Pancreas (tissue), 10 donors: ENCODE results near the gene LRRC4B. TPM values are rescaled to one million over a fixed set of nuclear protein-coding genes. Genes with fewer than 3 reads are reported as not detected.

ENCODE experiments used
- ATAC-seq, 4 donors: fragments of 200-7000 bp; cut with Tn5 transposase; one replicate each; pipeline versions ENCODE4 v1.8.0 to v1.9.1; 2020; ENCODE audit warnings: mild to moderate bottlenecking in 4 of 4, moderate library complexity in 4 of 4
- DNase-seq, 6 donors: peaks; one replicate each; pipeline ENCODE4 v3.0.0-alpha.2; 2020
- FAIRE-seq: peaks from 2 replicates; lab custom pipeline; 2012; peaks lifted over from hg19 to GRCh38; lab: Jason Lieb, UNC
- H3K27ac ChIP-seq, 4 donors: fragments of 200-600 bp; sonication (generic); 1 replicate in 3 of 4; 2 replicates in 1 of 4; pipeline versions ENCODE4 v1.5.0 to v1.8.0; 2020
- H3K27me3 ChIP-seq, 4 donors: fragments of 200-600 bp; one replicate each; pipeline ENCODE4 v1.8.0; 2021
- H3K36me3 ChIP-seq, 3 donors: fragments of 200-600 bp; sonication (generic) in 1 of 3; one replicate each; pipeline versions ENCODE4 v1.5.0 to v1.8.0; 2020 to 2021
- H3K4me1 ChIP-seq, 3 donors: fragments of 200-600 bp; one replicate each; pipeline ENCODE4 v1.8.0; 2021
- H3K4me3 ChIP-seq, 4 donors: fragments of 200-600 bp; sonication (generic) in 2 of 4; one replicate each; pipeline versions ENCODE4 v1.5.0 to v1.8.0; 2020 to 2021
- H3K9me3 ChIP-seq, 4 donors: fragments of 200-600 bp; one replicate each; pipeline ENCODE4 v1.8.0; 2021
- WGBS, 2 donors: extraction: QIAGEN DNeasy Blood & Tissue Kit; methylation state at CpG; one replicate each; pipeline ENCODE4 v1.1.7; 2013; 5-methylcytosine and 5-hydroxymethylcytosine counted together
- intact Hi-C, 3 donors: fragments of 100-400 bp; cut with DNase I; formaldehyde crosslinking; loops; one replicate each; pipeline versions ENCODE4 v1.11.1 to v1.14.2; 2022
- polyA plus RNA-seq, 2 donors: library from polyadenylated mRNA; stranded (reverse); fragments of 200-250 nt; gene quantifications; one replicate each; pipeline ENCODE4 v1.2.3, GENCODE V29; 2013
- total RNA-seq, 6 donors: library from RNA; stranded (reverse); fragmentation: NEBNext Ultra II Directional in 4 of 6; extraction: Animal tissue kit (Norgen Biotek cat#: 25700) in 4 of 6; gene quantifications; one replicate each; pipeline versions ENCODE4 v1.2.1 to v1.2.4, GENCODE V29; 2021 to 2023
- TF ChIP-seq, protein P1 (sequence below), 4 donors: fragments of 200-600 bp; sonication (generic) in 3 of 4; IDR thresholded peaks; one replicate each; pipeline versions ENCODE4 v1.5.0 to v1.8.0; 2021; ENCODE audit warnings: antibody characterized with exemption in 4 of 4
- donor health status: healthy with polysubstance abuse.
- donor health status: DM: no; HTN: no; CAD: no; lungs with moderate emphysema.
- donor health status: DM: no; HTN: no; CAD: no.
- donor health status: control.
- donor health status: control.
- donor health status: Bipolar disorder and iron deficiency.
- donor health status: DM: yes; HTN: yes; CAD: no.
- donor health status: DM: no; HTN: no; CAD: no.
- donor health status: DM: no; HTN: no; CAD: no.
- donor health status: DM: yes; HTN: yes; CAD: no.

LRRC4B gene
- total and polyA plus RNA-seq, 8 donors, result 0.09 to 2.1 (median 0.50) TPM

DNA sequence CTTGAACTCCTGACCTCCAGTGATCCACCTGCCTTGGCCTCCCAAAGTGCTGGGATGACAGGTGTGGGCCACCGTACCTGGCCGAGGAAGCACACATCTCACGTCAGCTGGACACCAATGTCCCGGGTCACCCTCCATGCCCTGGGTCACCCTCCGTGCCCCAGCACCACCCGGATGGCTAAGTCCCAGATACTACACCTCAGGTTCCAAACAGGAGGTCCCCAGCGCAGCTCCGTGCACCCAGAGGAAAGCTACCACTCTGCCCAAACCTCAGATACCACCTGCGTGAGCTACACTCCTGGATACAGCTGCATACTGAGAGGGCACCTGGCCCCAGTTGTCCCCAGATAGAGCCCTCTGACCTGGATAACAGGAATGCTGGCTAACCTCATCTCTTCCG is 14.0 kb downstream of the LRRC4B start:
- 59 to 64% methylated on average over 10 of the region's 10 CpGs for WGBS, 2 donors
- H3K36me3 ChIP-seq, result no peaks in the 10 kb centered on the region
- intact Hi-C loops, result no loop called here
- FAIRE-seq (no peak), ATAC-seq (no peak), DNase-seq (no peak)
- TF ChIP-seq, protein P1, sequence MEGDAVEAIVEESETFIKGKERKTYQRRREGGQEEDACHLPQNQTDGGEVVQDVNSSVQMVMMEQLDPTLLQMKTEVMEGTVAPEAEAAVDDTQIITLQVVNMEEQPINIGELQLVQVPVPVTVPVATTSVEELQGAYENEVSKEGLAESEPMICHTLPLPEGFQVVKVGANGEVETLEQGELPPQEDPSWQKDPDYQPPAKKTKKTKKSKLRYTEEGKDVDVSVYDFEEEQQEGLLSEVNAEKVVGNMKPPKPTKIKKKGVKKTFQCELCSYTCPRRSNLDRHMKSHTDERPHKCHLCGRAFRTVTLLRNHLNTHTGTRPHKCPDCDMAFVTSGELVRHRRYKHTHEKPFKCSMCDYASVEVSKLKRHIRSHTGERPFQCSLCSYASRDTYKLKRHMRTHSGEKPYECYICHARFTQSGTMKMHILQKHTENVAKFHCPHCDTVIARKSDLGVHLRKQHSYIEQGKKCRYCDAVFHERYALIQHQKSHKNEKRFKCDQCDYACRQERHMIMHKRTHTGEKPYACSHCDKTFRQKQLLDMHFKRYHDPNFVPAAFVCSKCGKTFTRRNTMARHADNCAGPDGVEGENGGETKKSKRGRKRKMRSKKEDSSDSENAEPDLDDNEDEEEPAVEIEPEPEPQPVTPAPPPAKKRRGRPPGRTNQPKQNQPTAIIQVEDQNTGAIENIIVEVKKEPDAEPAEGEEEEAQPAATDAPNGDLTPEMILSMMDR (IDR thresholded peaks at IDR 0.05), result no peak
- no peaks in the 10 kb centered on the region for H3K9me3 ChIP-seq
- no peaks in the 10 kb centered on the region for H3K4me1 ChIP-seq
- H3K27me3 ChIP-seq, result peaks cover 0 to 5% (median 2%) of the 10 kb centered on the region in 4 donors
- no peak overlapping the region for H3K27ac ChIP-seq
- H3K4me3 ChIP-seq, result no peak overlapping the region

DNA sequence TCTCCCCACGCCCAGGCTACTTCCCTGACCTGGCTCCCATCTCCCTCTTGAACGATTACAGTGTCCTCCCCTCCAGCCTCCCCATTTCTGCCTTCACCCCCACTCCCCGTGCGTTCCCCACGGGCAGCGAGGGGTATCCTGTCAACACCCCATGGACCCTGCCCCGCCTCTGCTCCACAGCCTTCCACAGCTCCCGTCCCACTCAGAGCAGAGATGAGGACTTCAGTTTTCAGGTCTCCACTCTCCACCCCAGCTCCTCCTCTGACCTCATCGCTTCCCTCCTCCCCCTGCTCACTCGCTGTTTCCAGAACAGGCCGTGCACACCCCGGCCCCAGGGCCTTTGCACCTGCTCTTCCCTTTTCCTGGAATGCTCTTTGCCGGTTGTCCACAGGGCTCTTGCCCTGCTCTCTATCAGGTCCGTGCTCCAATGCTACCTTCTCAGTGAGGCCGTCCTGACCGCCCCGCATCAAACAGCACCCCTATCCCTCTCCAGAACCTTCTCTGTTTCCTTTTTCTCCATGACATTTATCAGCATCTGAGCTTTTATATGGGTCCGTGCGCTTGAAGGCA is 15.0 kb downstream of the LRRC4B start:
- DNase-seq (no peak), ATAC-seq (no peak), FAIRE-seq (no peak)
- H3K27me3 ChIP-seq, result peaks cover 0 to 11% (median 0%) of the 10 kb centered on the region in 4 donors
- no peaks in the 10 kb centered on the region for H3K4me1 ChIP-seq
- TF ChIP-seq, protein P1 (IDR thresholded peaks at IDR 0.05), result no peak
- whole genome bisulfite sequencing, 2 donors, result 60 to 62% methylated on average over 19 of the region's 19 CpGs
- no peaks in the 10 kb centered on the region for H3K36me3 ChIP-seq
- intact Hi-C loops, result no loop called here
- H3K9me3 ChIP-seq, result no peaks in the 10 kb centered on the region
- no peak overlapping the region for H3K4me3 ChIP-seq
- no peak overlapping the region for H3K27ac ChIP-seq

DNA sequence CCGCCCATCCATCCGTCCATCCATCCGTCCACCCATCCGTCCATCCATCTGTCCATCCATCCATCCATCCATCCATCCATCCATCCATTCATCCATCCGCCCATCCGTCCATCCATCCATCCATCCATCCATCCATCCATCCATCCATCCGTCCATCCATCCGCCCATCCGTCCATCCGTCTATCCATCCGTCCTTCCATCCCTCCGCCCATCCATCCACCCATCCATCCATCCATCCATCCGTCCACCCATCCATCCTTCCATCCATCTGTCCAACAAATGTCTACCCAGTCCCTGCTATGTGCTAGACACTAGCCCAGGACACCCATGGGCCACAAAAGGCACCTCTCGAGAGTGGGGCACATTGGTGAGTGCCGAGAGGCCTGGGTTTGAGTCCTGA is 15.7 kb downstream of the LRRC4B start:
- Histone ChIP-seq H3K9me3 (no peaks in the 10 kb centered on the region), H3K27me3 (peaks cover 0 to 11% (median 0%) of the 10 kb centered on the region in 4 donors), H3K4me3 (no peak overlapping the region), H3K36me3 (no peaks in the 10 kb centered on the region), H3K4me1 (no peaks in the 10 kb centered on the region), H3K27ac (no peak overlapping the region)
- no peak for ATAC-seq
- no peak for DNase-seq
- 59 to 79% methylated on average over 15 of the region's 15 CpGs for WGBS, 2 donors
- FAIRE-seq, result no peak
- TF ChIP-seq, protein P1 (IDR thresholded peaks at IDR 0.05), result no peak
- intact Hi-C loops, result no loop called here

DNA sequence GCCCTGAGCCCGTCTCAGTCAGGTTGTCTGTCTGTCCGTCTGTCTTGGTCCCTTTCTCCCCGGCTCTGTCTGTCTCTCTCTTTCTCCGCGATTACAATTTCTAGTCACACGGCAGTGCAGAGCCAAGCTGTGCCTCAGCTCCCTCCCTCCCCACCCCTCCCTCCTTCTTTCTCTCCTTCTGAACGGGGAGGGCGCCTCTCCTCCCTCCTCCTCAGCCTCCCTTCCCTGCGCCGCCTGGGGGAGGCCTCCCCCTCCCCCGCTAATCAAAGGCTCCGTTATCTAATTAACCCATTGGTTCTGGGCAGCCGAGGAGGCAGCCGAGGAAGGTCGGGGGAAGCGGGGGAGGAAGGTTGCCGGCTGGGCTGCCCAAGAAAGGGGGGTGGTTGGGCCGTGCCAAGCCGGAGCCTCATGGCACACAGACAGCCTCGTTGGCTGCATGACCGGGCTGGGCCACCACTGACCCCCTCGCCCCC is 16.5 kb downstream of the LRRC4B start:
- DNase-seq, result no peak
- Histone ChIP-seq H3K4me3 (no peak overlapping the region), H3K9me3 (no peaks in the 10 kb centered on the region), H3K27me3 (peaks cover 0 to 6% (median 0%) of the 10 kb centered on the region in 4 donors), H3K36me3 (no peaks in the 10 kb centered on the region), H3K4me1 (no peaks in the 10 kb centered on the region), H3K27ac (no peak overlapping the region)
- no peak for ATAC-seq
- TF ChIP-seq, protein P1 (IDR thresholded peaks at IDR 0.05), result no peak
- WGBS, 2 donors, result 1 to 2% methylated on average over 21 to 22 of the region's 22 CpGs
- intact Hi-C loops, result no loop called here
- no peak for FAIRE-seq

DNA sequence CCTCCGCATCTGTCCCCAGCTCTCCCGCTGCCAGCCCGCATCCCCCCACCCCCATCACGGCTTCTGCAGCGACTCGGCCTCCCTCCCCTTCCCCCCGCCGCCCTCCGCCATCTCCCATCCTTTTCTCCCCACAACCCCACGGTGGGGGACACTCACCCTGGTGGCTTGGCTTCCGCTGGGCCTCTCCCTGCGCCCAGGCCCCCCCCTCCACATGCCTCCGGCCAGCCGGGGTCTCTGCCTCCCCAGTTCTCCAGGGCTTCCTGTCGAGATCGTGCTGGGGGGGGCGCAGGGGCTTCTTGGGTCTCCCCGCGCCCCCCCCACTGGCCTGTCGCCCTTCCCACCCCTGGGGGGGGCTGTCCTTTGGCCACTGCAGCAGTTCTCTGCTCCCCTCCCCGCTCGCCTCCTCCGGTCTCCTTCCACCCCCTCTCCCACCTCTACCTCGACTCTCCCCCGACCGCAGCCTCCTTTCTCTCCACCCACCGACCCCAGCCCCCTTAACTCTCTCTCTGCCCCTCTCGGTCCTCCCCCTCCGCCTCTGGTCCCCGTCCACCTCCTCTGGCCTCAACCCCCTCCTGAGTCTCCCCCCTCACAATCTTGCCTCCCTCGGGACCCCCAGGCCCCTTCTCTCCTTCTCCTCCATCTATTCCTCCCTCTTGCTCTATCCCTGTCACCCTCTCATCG is 17.1 kb downstream of the LRRC4B start:
- DNase-seq, result no peak
- TF ChIP-seq, protein P1 (IDR thresholded peaks at IDR 0.05), result no peak

More for the DNA sequence above, 17.1 kb downstream of the LRRC4B start:
- 5 to 13% methylated on average over 30 to 32 of the region's 32 CpGs for WGBS, 2 donors
- Histone ChIP-seq H3K36me3 (no peaks in the 10 kb centered on the region), H3K27me3 (peaks cover 0 to 6% (median 0%) of the 10 kb centered on the region in 4 donors), H3K27ac (no peak overlapping the region), H3K4me1 (no peaks in the 10 kb centered on the region), H3K9me3 (no peaks in the 10 kb centered on the region), H3K4me3 (no peak overlapping the region)
- no peak for FAIRE-seq
- intact Hi-C loops, result no loop called here
- ATAC-seq, result no peak
